Endothelial cell of umbilical vein (primary cell): ENCODE measurements around the gene TRANK1.

Experiments used
- CTCF ChIP-seq, 2 donors: IDR thresholded peaks; 1 replicate in 1 of 2; 2 replicates in 1 of 2; pipeline ENCODE4 v1.5.1; 2011; ENCODE audit warnings: low read length in 2 of 2, mild to moderate bottlenecking in 2 of 2, moderate library complexity in 2 of 2, control low read depth in 1 of 2, inconsistent platforms in 1 of 2, low read depth in 1 of 2; ENCODE audit not compliant: insufficient read depth in 1 of 2; ENCODE audit errors: extremely low read depth in 1 of 2
- EZH2 ChIP-seq: IDR thresholded peaks from 2 replicates; pipeline ENCODE4 v1.6.1; 2012; ENCODE audit warnings: borderline replicate concordance, low read depth, mild to moderate bottlenecking, moderate library complexity, low read length, inconsistent platforms; ENCODE audit not compliant: severe bottlenecking
- JUN ChIP-seq: IDR thresholded peaks from 2 replicates; pipeline ENCODE4 v1.6.1; 2011; ENCODE audit warnings: borderline replicate concordance, low read depth; ENCODE audit not compliant: insufficient read length, insufficient read depth
- MAX ChIP-seq: IDR thresholded peaks from 2 replicates; pipeline ENCODE4 v1.6.1; 2011; ENCODE audit not compliant: insufficient read depth, insufficient read length
- MYC ChIP-seq: IDR thresholded peaks from one replicate; pipeline ENCODE4 v1.6.1; 2011; ENCODE audit warnings: mild to moderate bottlenecking, low read depth, low read length
- POLR2A ChIP-seq: IDR thresholded peaks from 2 replicates; pipeline ENCODE4 v1.6.1; 2012; ENCODE audit warnings: low read depth, mild to moderate bottlenecking, control low read depth, low read length
- POLR2AphosphoS5 ChIP-seq: IDR thresholded peaks from 2 replicates; pipeline ENCODE4 v1.6.1; 2012; ENCODE audit warnings: low read depth, mild to moderate bottlenecking, control low read depth, low read length, moderate library complexity; ENCODE audit not compliant: insufficient read depth

DNA sequence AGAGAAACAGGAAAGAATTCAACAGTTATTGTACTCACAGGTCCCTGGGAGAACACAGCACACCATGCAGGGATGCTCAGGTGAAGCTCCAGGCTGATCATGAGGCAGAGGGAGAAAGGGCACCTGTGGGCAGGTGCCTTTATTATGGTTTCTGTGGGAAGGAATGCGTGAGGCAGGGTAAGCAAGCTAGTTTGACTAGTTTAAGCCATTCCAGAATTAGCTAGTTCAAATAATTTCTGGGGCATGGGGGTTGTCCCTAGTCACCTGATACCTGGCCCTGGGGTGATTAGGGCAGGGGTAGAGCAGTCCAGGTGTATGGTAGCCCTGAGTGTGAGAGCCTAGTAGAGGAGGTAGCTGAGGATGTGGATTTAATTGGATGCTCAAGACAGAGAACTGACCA lies 132.6 kb downstream of the TRANK1 start:
- TF ChIP-seq POLR2AphosphoS5 (no peak), CTCF (IDR thresholded peaks at IDR 0.05; ENCODE audit: extremely low read depth in 1 of 2, insufficient read depth in 1 of 2, low read depth in 1 of 2, low read length in 2 of 2) (no peak), MAX (no peak), MYC (no peak), POLR2A (no peak), JUN (no peak), EZH2 (no peak)
